A549 (cell line): ENCODE results near the gene DNM3. TPM values are rescaled to one million over a fixed set of nuclear protein-coding genes. Genes with fewer than 3 reads are reported as not detected.

Experiments
- ATAC-seq, 2 experiments: fragments of 200-7000 bp in 1 of 2; fragments of >200 bp in 1 of 2; cut with Nextera tagmentation in 1 of 2; cut with Tn5 transposase in 1 of 2; 3 replicates each; pipeline versions ENCODE4 v1.8.0 to v1.9.1; 2018 to 2020; ENCODE audit warnings: mild to moderate bottlenecking in 1 of 2, moderate library complexity in 1 of 2
- CTCF ChIA-PET: fragments of 300-600 bp; sonication (Branson Sonifier 250); formaldehyde crosslinking; extraction: SDS; loops from one replicate; lab custom pipeline; 2021; ENCODE audit warnings: antibody characterized with exemption, inconsistent platforms; lab: Yijun Ruan, JAX
- POLR2A ChIA-PET: fragments of 350-600 bp; formaldehyde crosslinking; extraction: SDS; loops from one replicate; lab custom pipeline; 2021; ENCODE audit warnings: antibody characterized with exemption, inconsistent platforms; lab: Yijun Ruan, JAX
- DNase-seq, 2 experiments: peaks; one replicate each; pipeline versions ENCODE4 v3.0.0 to v3.0.0-alpha.2; 2011 to 2016; ENCODE audit warnings: low read depth in 1 of 2, low spot score in 1 of 2
- FAIRE-seq: peaks from 2 replicates; lab custom pipeline; 2011; peaks lifted over from hg19 to GRCh38; lab: Jason Lieb, UNC
- H3K27ac ChIP-seq, 2 experiments: fragments of >200 bp; sonication (Bioruptor Twin); formaldehyde crosslinking; 3 replicates each; pipeline ENCODE4 v1.5.1; 2016 to 2017
- H3K4me1 ChIP-seq: fragments of >200 bp; sonication (Bioruptor Twin); formaldehyde crosslinking; 3 replicates; pipeline ENCODE4 v1.6.1; 2016
- H3K4me2 ChIP-seq: fragments of >200 bp; sonication (Bioruptor Twin); formaldehyde crosslinking; 3 replicates; pipeline ENCODE4 v1.6.1; 2016
- H3K4me3 ChIP-seq: fragments of >200 bp; sonication (Bioruptor Twin); formaldehyde crosslinking; 3 replicates; pipeline ENCODE4 v1.5.1; 2016
- H3K9me3 ChIP-seq: fragments of >200 bp; sonication (Bioruptor Twin); formaldehyde crosslinking; 3 replicates; pipeline ENCODE4 v1.6.1; 2016
- ATOH8 ChIP-seq: fragments of 250-450 bp; sonication (Bioruptor Pico); IDR thresholded peaks from 2 replicates; pipeline ENCODE4 v1.5.0; 2020; ENCODE audit warnings: low read depth, mild to moderate bottlenecking, moderate library complexity
- CBX8 ChIP-seq: fragments of 200-600 bp; sonication (generic); IDR thresholded peaks from 2 replicates; pipeline ENCODE4 v1.6.1; 2016
- EHF ChIP-seq: fragments of 250-450 bp; sonication (Bioruptor Pico); IDR thresholded peaks from 2 replicates; pipeline ENCODE4 v1.5.0; 2020; ENCODE audit warnings: mild to moderate bottlenecking
- FOSB ChIP-seq: fragments of 250-450 bp; sonication (Bioruptor Pico); IDR thresholded peaks from 2 replicates; pipeline ENCODE4 v1.5.0; 2020; ENCODE audit warnings: mild to moderate bottlenecking, moderate library complexity
- HOXB5 ChIP-seq: fragments of 250-450 bp; sonication (Bioruptor Pico); IDR thresholded peaks from 2 replicates; pipeline ENCODE4 v1.5.0; 2020; ENCODE audit warnings: mild to moderate bottlenecking, moderate library complexity
- JUNB ChIP-seq: fragments of >200 bp; sonication (Bioruptor Twin); formaldehyde crosslinking; IDR thresholded peaks from 2 replicates; pipeline ENCODE4 v1.6.1; 2016
- MYC ChIP-seq: IDR thresholded peaks from 2 replicates; pipeline ENCODE4 v1.6.1; 2012; ENCODE audit warnings: mild to moderate bottlenecking, inconsistent platforms, low read length, improper control_type of control experiment, borderline replicate concordance
- RAD21 ChIP-seq, 2 experiments: fragments of >200 bp in 1 of 2; sonication (Bioruptor Twin) in 1 of 2; formaldehyde crosslinking in 1 of 2; IDR thresholded peaks in 1 of 2; conservative IDR thresholded peaks in 1 of 2; 2 replicates in 1 of 2; 3 replicates in 1 of 2; pipeline ENCODE4 v1.6.1; 2012 to 2018; ENCODE audit warnings: inconsistent platforms in 1 of 2
- RFX5 ChIP-seq: fragments of 450-650 bp; IDR thresholded peaks from 2 replicates; pipeline ENCODE4 v1.7.1; 2014; ENCODE audit warnings: antibody characterized with exemption, mild to moderate bottlenecking, moderate library complexity
- SMC3 ChIP-seq: fragments of >200 bp; sonication (Bioruptor Twin); formaldehyde crosslinking; IDR thresholded peaks from 3 replicates; pipeline ENCODE4 v1.6.1; 2018; ENCODE audit warnings: inconsistent platforms
- SREBF2 ChIP-seq: fragments of 450-650 bp; IDR thresholded peaks from 2 replicates; pipeline ENCODE4 v1.6.1; 2014; ENCODE audit warnings: mild to moderate bottlenecking, moderate library complexity
- USF2 ChIP-seq: fragments of 450-650 bp; IDR thresholded peaks from 2 replicates; pipeline ENCODE4 v1.6.1; 2014; ENCODE audit warnings: antibody characterized with exemption
- ZFP36 ChIP-seq: fragments of 450-650 bp; IDR thresholded peaks from 2 replicates; pipeline ENCODE4 v1.6.1; 2014; ENCODE audit warnings: borderline replicate concordance; ENCODE audit not compliant: partially characterized antibody
- WGBS: methylation state at CpG from one replicate; pipeline ENCODE4 v1.1.6; 2017; ENCODE audit errors: missing lambda C conversion rate; 5-methylcytosine and 5-hydroxymethylcytosine counted together
- polyA plus RNA-seq, 4 experiments: library from polyadenylated mRNA; depleted of rRNA in 3 of 4; stranded (reverse); fragments of >200 nt; fragmentation: RNase III in 1 of 4; extraction: RNeasy Plus Mini Kit Qiagen cat#74134 plus additional on column Dnase treatment in 1 of 4; gene quantifications; 2 replicates in 3 of 4; 3 replicates in 1 of 4; pipeline ENCODE4 v1.2.3, GENCODE V29; 2011 to 2017
- TF ChIP-seq, protein P1 (sequence below): fragments of >200 bp; sonication (Bioruptor Twin); formaldehyde crosslinking; IDR thresholded peaks from 3 replicates; pipeline ENCODE4 v1.5.1; 2016
- TF ChIP-seq, protein P2 (sequence below): IDR thresholded peaks from 2 replicates; pipeline ENCODE4 v1.6.1; 2012
- TF ChIP-seq, protein P3 (sequence below): fragments of 200-600 bp; sonication (generic); IDR thresholded peaks from 2 replicates; pipeline ENCODE4 v1.6.1; 2016; ENCODE audit warnings: antibody characterized with exemption, mild to moderate bottlenecking, moderate library complexity

DNM3 gene
- polyA plus RNA-seq, 2 of the 4 experiments (the other 2 are of a cell fraction), result 0.57 to 1.5 TPM

- FAIRE-seq (peak; percentile 82), ATAC-seq (peak; percentile 74 to 89), DNase-seq (peak; percentile 65 to 82)
- no peaks in the 10 kb centered on the region for H3K4me1 ChIP-seq
- no peak overlapping the region for H3K4me2 ChIP-seq
- WGBS, result 80% methylated on average over 1 of the region's 1 CpG
- TF ChIP-seq SMC3, result peak; percentile 95
- no peak for TF ChIP-seq FOSB
- TF ChIP-seq ZFP36, result no peak
- TF ChIP-seq, protein P1, sequence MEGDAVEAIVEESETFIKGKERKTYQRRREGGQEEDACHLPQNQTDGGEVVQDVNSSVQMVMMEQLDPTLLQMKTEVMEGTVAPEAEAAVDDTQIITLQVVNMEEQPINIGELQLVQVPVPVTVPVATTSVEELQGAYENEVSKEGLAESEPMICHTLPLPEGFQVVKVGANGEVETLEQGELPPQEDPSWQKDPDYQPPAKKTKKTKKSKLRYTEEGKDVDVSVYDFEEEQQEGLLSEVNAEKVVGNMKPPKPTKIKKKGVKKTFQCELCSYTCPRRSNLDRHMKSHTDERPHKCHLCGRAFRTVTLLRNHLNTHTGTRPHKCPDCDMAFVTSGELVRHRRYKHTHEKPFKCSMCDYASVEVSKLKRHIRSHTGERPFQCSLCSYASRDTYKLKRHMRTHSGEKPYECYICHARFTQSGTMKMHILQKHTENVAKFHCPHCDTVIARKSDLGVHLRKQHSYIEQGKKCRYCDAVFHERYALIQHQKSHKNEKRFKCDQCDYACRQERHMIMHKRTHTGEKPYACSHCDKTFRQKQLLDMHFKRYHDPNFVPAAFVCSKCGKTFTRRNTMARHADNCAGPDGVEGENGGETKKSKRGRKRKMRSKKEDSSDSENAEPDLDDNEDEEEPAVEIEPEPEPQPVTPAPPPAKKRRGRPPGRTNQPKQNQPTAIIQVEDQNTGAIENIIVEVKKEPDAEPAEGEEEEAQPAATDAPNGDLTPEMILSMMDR, result peak; percentile 99
- no peak for TF ChIP-seq EHF (CRISPR knock-in tag)
- peak; percentile 95 to 96 for TF ChIP-seq RAD21 (conservative IDR thresholded peaks at IDR 0.05 in 1 of 2, IDR thresholded peaks at IDR 0.05 in 1 of 2)
- no peak overlapping the region for H3K4me3 ChIP-seq
- no peaks in the 10 kb centered on the region for H3K9me3 ChIP-seq
- CTCF ChIA-PET, result interaction anchor here (0.6 to 4.1 kb wide), 26 partner anchors 11 to 785 kb away, joined by 3 to 32 read pairs (median 3); partner anchors contain the start of gene PIGC
- no peak overlapping the region for H3K27ac ChIP-seq
- POLR2A ChIA-PET, result no interaction called here
These were observed 588.2 kb downstream of the DNM3 start for GRCh38 chr1:172429331-172430127.

GRCh38 chr1:172430128-172430454 lies 588.8 kb downstream of the DNM3 start:
- POLR2A ChIA-PET, result no interaction called here
- Histone ChIP-seq H3K4me3 (no peak overlapping the region), H3K4me1 (no peaks in the 10 kb centered on the region), H3K9me3 (no peaks in the 10 kb centered on the region), H3K27ac (no peak overlapping the region), H3K4me2 (no peak overlapping the region)
- no peak for ATAC-seq
- no peak for DNase-seq
- TF ChIP-seq SMC3, result no peak
- no peak for TF ChIP-seq EHF (CRISPR knock-in tag)
- TF ChIP-seq, protein P2, sequence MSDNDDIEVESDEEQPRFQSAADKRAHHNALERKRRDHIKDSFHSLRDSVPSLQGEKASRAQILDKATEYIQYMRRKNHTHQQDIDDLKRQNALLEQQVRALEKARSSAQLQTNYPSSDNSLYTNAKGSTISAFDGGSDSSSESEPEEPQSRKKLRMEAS, result no peak
- no peak for TF ChIP-seq HOXB5 (CRISPR knock-in tag)
- TF ChIP-seq RFX5, result no peak
- TF ChIP-seq, protein P3, sequence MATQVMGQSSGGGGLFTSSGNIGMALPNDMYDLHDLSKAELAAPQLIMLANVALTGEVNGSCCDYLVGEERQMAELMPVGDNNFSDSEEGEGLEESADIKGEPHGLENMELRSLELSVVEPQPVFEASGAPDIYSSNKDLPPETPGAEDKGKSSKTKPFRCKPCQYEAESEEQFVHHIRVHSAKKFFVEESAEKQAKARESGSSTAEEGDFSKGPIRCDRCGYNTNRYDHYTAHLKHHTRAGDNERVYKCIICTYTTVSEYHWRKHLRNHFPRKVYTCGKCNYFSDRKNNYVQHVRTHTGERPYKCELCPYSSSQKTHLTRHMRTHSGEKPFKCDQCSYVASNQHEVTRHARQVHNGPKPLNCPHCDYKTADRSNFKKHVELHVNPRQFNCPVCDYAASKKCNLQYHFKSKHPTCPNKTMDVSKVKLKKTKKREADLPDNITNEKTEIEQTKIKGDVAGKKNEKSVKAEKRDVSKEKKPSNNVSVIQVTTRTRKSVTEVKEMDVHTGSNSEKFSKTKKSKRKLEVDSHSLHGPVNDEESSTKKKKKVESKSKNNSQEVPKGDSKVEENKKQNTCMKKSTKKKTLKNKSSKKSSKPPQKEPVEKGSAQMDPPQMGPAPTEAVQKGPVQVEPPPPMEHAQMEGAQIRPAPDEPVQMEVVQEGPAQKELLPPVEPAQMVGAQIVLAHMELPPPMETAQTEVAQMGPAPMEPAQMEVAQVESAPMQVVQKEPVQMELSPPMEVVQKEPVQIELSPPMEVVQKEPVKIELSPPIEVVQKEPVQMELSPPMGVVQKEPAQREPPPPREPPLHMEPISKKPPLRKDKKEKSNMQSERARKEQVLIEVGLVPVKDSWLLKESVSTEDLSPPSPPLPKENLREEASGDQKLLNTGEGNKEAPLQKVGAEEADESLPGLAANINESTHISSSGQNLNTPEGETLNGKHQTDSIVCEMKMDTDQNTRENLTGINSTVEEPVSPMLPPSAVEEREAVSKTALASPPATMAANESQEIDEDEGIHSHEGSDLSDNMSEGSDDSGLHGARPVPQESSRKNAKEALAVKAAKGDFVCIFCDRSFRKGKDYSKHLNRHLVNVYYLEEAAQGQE, result no peak
- TF ChIP-seq JUNB, result no peak
- TF ChIP-seq ATOH8 (CRISPR knock-in tag), result no peak
- TF ChIP-seq SREBF2, result no peak
- no peak for TF ChIP-seq MYC
- TF ChIP-seq CBX8, result no peak
- TF ChIP-seq USF2, result no peak
- no peak for FAIRE-seq
- CTCF ChIA-PET, result interaction anchor here (0.6 to 4.1 kb wide), 26 partner anchors 11 to 785 kb away, joined by 3 to 32 read pairs (median 3); partner anchors contain the start of gene PIGC
- 39% methylated on average over 1 of the region's 1 CpG for WGBS
